ENCODE data around the gene CYFIP1. TPM values are rescaled to one million over a fixed set of nuclear protein-coding genes. Genes with fewer than 3 reads are reported as not detected.
A peak's percentile ranks its signal among the peaks of the same experiment; 100 is the strongest.

The CYFIP1 gene
- polyA plus RNA-seq, 2 of the 4 experiments (the other 2 are of a cell fraction): 68.2 to 69.4 TPM

DNA sequence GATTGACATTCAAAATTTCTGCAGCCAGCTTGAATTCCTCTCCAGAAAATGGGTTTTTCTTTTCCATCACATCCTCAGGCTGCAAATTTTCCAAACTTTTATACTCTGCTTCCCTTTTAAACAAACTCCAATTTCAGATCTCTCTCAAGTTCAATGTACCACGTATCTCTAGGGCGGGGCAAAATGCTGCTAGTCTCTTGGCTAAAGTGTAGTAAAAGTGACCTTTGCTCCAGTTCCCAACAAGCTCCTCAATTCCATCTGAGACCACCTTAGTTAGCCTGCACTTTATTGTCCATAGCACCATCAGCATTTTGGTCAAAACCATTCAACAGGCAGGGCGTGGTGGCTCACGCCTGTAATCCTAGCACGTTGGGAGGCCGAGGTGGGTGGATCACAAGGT, 95.0 kb downstream of the CYFIP1 start:
- POLR2A ChIA-PET: no interaction called here
- CTCF ChIA-PET: interaction anchor here (1.1 to 1.5 kb wide), 2 partner anchors 10 to 94 kb away, joined by 3 to 4 read pairs; partner anchors contain the start of gene CYFIP1
- 91% methylated on average over 6 of the region's 6 CpGs for WGBS (ENCODE audit: missing lambda C conversion rate)

DNA sequence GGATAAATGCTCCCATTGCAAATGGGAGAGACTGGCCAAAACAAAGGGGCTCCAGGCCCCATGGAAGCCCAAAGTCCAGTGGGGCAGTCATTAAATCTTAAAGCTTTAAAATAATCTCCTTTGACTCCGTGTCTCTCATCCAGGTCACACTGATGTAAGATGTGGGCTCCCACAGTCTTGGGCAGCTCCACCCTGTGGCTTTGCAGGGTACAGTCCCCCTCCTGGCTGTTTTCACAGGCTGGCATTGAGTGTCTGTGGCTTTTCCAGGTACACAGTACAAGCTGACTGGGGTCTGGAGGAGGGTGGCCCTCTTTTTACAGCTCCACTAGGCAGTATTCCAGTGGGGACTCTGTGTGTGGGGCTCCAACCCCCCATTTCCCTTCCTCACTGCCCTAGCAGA, 95.8 kb downstream of the CYFIP1 start:
- TF ChIP-seq GATA3 (IDR thresholded peaks at IDR 0.05; ENCODE audit: borderline replicate concordance): no peak
- ChIA-PET CTCF (interaction anchor here (1.1 to 1.5 kb wide), 2 partner anchors 9 to 95 kb away, joined by 3 to 4 read pairs; partner anchors contain the start of gene CYFIP1), POLR2A (interaction anchor here (0.7 kb wide), 1 partner anchor 11 kb away, joined by 4 read pairs; no protein-coding TSS in a partner anchor)
- no peak overlapping the region for H3K4me3 ChIP-seq
- no peak for FAIRE-seq
- WGBS (ENCODE audit: missing lambda C conversion rate): 100% methylated on average over 1 of the region's 1 CpG
- no peak overlapping the region for H3K27ac ChIP-seq
- peak in 1 of 2 experiments; percentile 45; a peak in 3 of 6 replicates for ATAC-seq
- H3K4me2 ChIP-seq: no peak overlapping the region
- H3K9me3 ChIP-seq: no peaks in the 10 kb centered on the region
- peaks cover 18% of the 10 kb centered on the region for H3K4me1 ChIP-seq
- no peak for DNase-seq (ENCODE audit: low read depth in 1 of 2, low spot score in 1 of 2)

More for the DNA sequence above, 95.0 kb downstream of the CYFIP1 start:
- no peaks in the 10 kb centered on the region for H3K9me3 ChIP-seq
- no peak overlapping the region for H3K4me3 ChIP-seq
- ATAC-seq (no peak), DNase-seq (ENCODE audit: low read depth in 1 of 2, low spot score in 1 of 2) (no peak), FAIRE-seq (no peak)
- no peak overlapping the region for H3K27ac ChIP-seq
- TF ChIP-seq JUN (IDR thresholded peaks at IDR 0.05) (no peak), RFX5 (IDR thresholded peaks at IDR 0.05) (no peak), GATA3 (IDR thresholded peaks at IDR 0.05; ENCODE audit: borderline replicate concordance) (no peak), RNF2 (IDR thresholded peaks at IDR 0.05; ENCODE audit: borderline replicate concordance, low read depth) (no peak), CHD4 (IDR thresholded peaks at IDR 0.05; ENCODE audit: borderline replicate concordance) (no peak), FOSB (CRISPR knock-in tag; IDR thresholded peaks at IDR 0.05) (no peak), KDM5A (IDR thresholded peaks at IDR 0.05) (no peak)
- TF ChIP-seq, protein P1, sequence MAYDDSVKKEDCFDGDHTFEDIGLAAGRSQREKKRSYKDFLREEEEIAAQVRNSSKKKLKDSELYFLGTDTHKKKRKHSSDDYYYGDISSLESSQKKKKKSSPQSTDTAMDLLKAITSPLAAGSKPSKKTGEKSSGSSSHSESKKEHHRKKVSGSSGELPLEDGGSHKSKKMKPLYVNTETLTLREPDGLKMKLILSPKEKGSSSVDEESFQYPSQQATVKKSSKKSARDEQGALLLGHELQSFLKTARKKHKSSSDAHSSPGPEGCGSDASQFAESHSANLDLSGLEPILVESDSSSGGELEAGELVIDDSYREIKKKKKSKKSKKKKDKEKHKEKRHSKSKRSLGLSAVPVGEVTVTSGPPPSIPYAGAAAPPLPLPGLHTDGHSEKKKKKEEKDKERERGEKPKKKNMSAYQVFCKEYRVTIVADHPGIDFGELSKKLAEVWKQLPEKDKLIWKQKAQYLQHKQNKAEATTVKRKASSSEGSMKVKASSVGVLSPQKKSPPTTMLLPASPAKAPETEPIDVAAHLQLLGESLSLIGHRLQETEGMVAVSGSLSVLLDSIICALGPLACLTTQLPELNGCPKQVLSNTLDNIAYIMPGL (CRISPR knock-in tag; IDR thresholded peaks at IDR 0.05; ENCODE audit: borderline replicate concordance): no peak
- TF ChIP-seq, protein P2, sequence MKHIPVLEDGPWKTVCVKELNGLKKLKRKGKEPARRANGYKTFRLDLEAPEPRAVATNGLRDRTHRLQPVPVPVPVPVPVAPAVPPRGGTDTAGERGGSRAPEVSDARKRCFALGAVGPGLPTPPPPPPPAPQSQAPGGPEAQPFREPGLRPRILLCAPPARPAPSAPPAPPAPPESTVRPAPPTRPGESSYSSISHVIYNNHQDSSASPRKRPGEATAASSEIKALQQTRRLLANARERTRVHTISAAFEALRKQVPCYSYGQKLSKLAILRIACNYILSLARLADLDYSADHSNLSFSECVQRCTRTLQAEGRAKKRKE (CRISPR knock-in tag; IDR thresholded peaks at IDR 0.05; ENCODE audit: low read depth): no peak
- no peak overlapping the region for H3K4me2 ChIP-seq
- H3K4me1 ChIP-seq: peaks cover 18% of the 10 kb centered on the region

DNA sequence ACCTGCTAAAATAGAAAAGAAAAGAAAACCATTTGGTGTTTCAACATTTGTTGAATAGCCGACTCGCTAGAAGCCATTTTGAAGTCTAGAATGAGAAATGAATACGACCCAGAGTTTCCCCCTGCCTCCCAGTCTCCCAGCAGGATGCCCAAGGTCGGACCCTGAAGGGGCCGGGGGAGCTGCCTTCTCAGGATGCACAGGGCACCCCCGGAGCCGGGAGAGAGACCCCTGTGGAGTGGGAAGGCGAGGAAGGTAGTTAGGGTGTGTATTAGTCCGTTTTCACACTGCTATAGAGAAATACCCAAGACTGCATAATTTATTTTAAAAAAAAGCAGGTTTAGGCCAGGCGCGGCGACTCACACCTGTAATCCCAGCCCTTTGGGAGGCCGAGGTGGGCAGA, 97.0 kb downstream of the CYFIP1 start:
- ChIA-PET POLR2A (no interaction called here), CTCF (no interaction called here)
- DNase-seq (ENCODE audit: low read depth in 1 of 2, low spot score in 1 of 2): no peak
- H3K4me3 ChIP-seq: no peak overlapping the region
- TF ChIP-seq FOXS1 (CRISPR knock-in tag; IDR thresholded peaks at IDR 0.05): no peak
- no peak for TF ChIP-seq ESRRA (IDR thresholded peaks at IDR 0.05; ENCODE audit: borderline replicate concordance, low read length)
- no peak for TF ChIP-seq POLR2A (IDR thresholded peaks at IDR 0.05; ENCODE audit: low read length)
- TF ChIP-seq, protein P3, sequence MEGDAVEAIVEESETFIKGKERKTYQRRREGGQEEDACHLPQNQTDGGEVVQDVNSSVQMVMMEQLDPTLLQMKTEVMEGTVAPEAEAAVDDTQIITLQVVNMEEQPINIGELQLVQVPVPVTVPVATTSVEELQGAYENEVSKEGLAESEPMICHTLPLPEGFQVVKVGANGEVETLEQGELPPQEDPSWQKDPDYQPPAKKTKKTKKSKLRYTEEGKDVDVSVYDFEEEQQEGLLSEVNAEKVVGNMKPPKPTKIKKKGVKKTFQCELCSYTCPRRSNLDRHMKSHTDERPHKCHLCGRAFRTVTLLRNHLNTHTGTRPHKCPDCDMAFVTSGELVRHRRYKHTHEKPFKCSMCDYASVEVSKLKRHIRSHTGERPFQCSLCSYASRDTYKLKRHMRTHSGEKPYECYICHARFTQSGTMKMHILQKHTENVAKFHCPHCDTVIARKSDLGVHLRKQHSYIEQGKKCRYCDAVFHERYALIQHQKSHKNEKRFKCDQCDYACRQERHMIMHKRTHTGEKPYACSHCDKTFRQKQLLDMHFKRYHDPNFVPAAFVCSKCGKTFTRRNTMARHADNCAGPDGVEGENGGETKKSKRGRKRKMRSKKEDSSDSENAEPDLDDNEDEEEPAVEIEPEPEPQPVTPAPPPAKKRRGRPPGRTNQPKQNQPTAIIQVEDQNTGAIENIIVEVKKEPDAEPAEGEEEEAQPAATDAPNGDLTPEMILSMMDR (IDR thresholded peaks at IDR 0.05): no peak
- TF ChIP-seq HOXA7 (CRISPR knock-in tag; IDR thresholded peaks at IDR 0.05): no peak
- no peak for TF ChIP-seq RAD21 (conservative IDR thresholded peaks at IDR 0.05 in 1 of 2, IDR thresholded peaks at IDR 0.05 in 1 of 2)
- H3K4me1 ChIP-seq: peaks cover 8% of the 10 kb centered on the region
- no peak for ATAC-seq
- H3K27ac ChIP-seq: no peak overlapping the region
- no peaks in the 10 kb centered on the region for H3K9me3 ChIP-seq
- no peak overlapping the region for H3K4me2 ChIP-seq
- no peak for FAIRE-seq
- 89% methylated on average over 13 of the region's 13 CpGs for WGBS (ENCODE audit: missing lambda C conversion rate)
